Measurements from ENCODE around the gene POLR2C. TPM values are rescaled to one million over a fixed set of nuclear protein-coding genes. Genes with fewer than 3 reads are reported as not detected.

POLR2C gene
- total RNA-seq, 2 experiments from 2014 or later, result 52.5 to 57.0 TPM

GRCh38 chr16:57518922-57519321 lies 56.4 kb downstream of the POLR2C start:
- H3K27ac Mint-ChIP-seq, result no peak overlapping the region
- ChIA-PET CTCF (interaction anchor here (1.0 to 5.3 kb wide), 13 partner anchors 15 to 218 kb away, joined by 5 to 103 read pairs (median 18); partner anchors contain the start of genes ADGRG5, CCDC102A, DOK4 and POLR2C), POLR2A (no interaction called here)
- intact Hi-C loops (cut with micrococcal nuclease), result loop anchor here (1.0 kb wide), 3 partner anchors 44 to 219 kb away; no protein-coding TSS in a partner anchor
- H3K4me3 Mint-ChIP-seq, result no peak overlapping the region
- no peaks in the 10 kb centered on the region for H3K36me3 Mint-ChIP-seq
- H3K4me1 Mint-ChIP-seq (ENCODE audit: low read depth), result peaks cover 3% of the 10 kb centered on the region
- no peaks in the 10 kb centered on the region for H3K9me3 Mint-ChIP-seq
- no peaks in the 10 kb centered on the region for H3K27me3 Mint-ChIP-seq
- no peak for DNase-seq

GRCh38 chr16:57519796-57520360 lies 57.4 kb downstream of the POLR2C start:
- peaks cover 3% of the 10 kb centered on the region for H3K4me1 Mint-ChIP-seq (ENCODE audit: low read depth)
- no peaks in the 10 kb centered on the region for H3K36me3 Mint-ChIP-seq
- no peak overlapping the region for H3K27ac Mint-ChIP-seq
- peak; percentile 85 for DNase-seq
- no peaks in the 10 kb centered on the region for H3K27me3 Mint-ChIP-seq
- H3K9me3 Mint-ChIP-seq, result no peaks in the 10 kb centered on the region
- CTCF ChIA-PET, result interaction anchor here (0.6 to 5.3 kb wide), 38 partner anchors 8 to 275 kb away, joined by 3 to 103 read pairs (median 6); partner anchors contain the start of genes ADGRG5, CCDC102A, CIAPIN1 and COQ9
- POLR2A ChIA-PET, result no interaction called here
- no peak overlapping the region for H3K4me3 Mint-ChIP-seq
- intact Hi-C loops (cut with micrococcal nuclease), result loop anchor here (1.0 kb wide), 3 partner anchors 45 to 220 kb away; no protein-coding TSS in a partner anchor

Other genes starting within 250 kb of the POLR2C start
- 10 to 100 TPM; 16.4 to 16.9 TPM for gene ARL2BP, start 217.4 kb upstream of the POLR2C start, total RNA-seq
- not detected for gene PLLP, start 178.0 kb upstream of the POLR2C start, total RNA-seq
- gene CCL22, start 103.9 kb upstream of the POLR2C start, total RNA-seq, result 1 to 10 TPM; 1.5 to 1.7 TPM
- gene CX3CL1, start 90.2 kb upstream of the POLR2C start, total RNA-seq, result not detected
- 1 to 10 TPM; 1.6 to 3.1 TPM for gene CCL17, start 57.9 kb upstream of the POLR2C start, total RNA-seq
- 10 to 100 TPM; 34.8 to 38.5 TPM for gene CIAPIN1, start 15.3 kb upstream of the POLR2C start, total RNA-seq
- 10 to 100 TPM; 29.8 to 33.0 TPM for gene COQ9, start 15.2 kb upstream of the POLR2C start, total RNA-seq
- 1 to 10 TPM; 5.5 to 7.1 TPM for gene DOK4, start 23.8 kb downstream of the POLR2C start, total RNA-seq
- gene CCDC102A, start 73.9 kb downstream of the POLR2C start, total RNA-seq, result 1 to 10 TPM; 7.0 to 7.9 TPM
- gene ADGRG5, start 80.0 kb downstream of the POLR2C start, total RNA-seq, result 1 to 10 TPM; 6.7 to 6.9 TPM
- 1 to 10 TPM; 4.7 to 6.0 TPM for gene ADGRG1, start 166.0 kb downstream of the POLR2C start, total RNA-seq
- gene ADGRG3, start 205.6 kb downstream of the POLR2C start, total RNA-seq, result not detected
- gene DRC7, start 232.1 kb downstream of the POLR2C start, total RNA-seq, result not detected